Trophoblast cell (in vitro differentiated cells and primary cell): ENCODE data around the gene KRT73.

ENCODE experiments used
- DNase-seq, 2 donors: peaks; one replicate each; pipeline ENCODE4 v3.0.0-alpha.2; 2016
- H2AFZ ChIP-seq: 2 replicates; pipeline ENCODE4 v1.6.1; 2013; ENCODE audit warnings: low read length, moderate library complexity, mild to moderate bottlenecking; ENCODE audit not compliant: insufficient read depth, poor library complexity
- H2AK5ac ChIP-seq: 2 replicates; pipeline ENCODE4 v1.6.1; 2013; ENCODE audit warnings: mild to moderate bottlenecking, low read length
- H2BK120ac ChIP-seq: 2 replicates; pipeline ENCODE4 v1.6.1; 2013; ENCODE audit warnings: low read length, mild to moderate bottlenecking, moderate library complexity; ENCODE audit not compliant: insufficient read depth, poor library complexity
- H2BK12ac ChIP-seq: 2 replicates; pipeline ENCODE4 v1.6.1; 2013; ENCODE audit warnings: mild to moderate bottlenecking, low read length, moderate library complexity
- H2BK5ac ChIP-seq: 2 replicates; pipeline ENCODE4 v1.6.1; 2013; ENCODE audit warnings: low read length, low read depth, moderate library complexity, mild to moderate bottlenecking; ENCODE audit not compliant: poor library complexity
- H3K14ac ChIP-seq: 2 replicates; pipeline ENCODE4 v1.6.1; 2013; ENCODE audit warnings: mild to moderate bottlenecking, low read length
- H3K18ac ChIP-seq: 2 replicates; pipeline ENCODE4 v1.6.1; 2013; ENCODE audit warnings: mild to moderate bottlenecking, low read length
- H3K23ac ChIP-seq: 2 replicates; pipeline ENCODE4 v1.6.1; 2013; ENCODE audit warnings: low read length
- H3K27ac ChIP-seq: 2 replicates; pipeline ENCODE4 v1.5.1; 2013; ENCODE audit warnings: low read depth, mild to moderate bottlenecking, inconsistent platforms, low read length, moderate library complexity
- H3K27me3 ChIP-seq: 2 replicates; pipeline ENCODE4 v1.6.1; 2013; ENCODE audit warnings: inconsistent platforms, mild to moderate bottlenecking, low read length, moderate library complexity; ENCODE audit not compliant: insufficient read depth
- H3K36me3 ChIP-seq, 2 experiments: 1 replicate in 1 of 2; 2 replicates in 1 of 2; pipeline ENCODE4 v1.6.1; 2013; ENCODE audit warnings: low read length in 2 of 2, mild to moderate bottlenecking in 2 of 2, moderate library complexity in 1 of 2; ENCODE audit not compliant: insufficient read depth in 2 of 2, control insufficient read depth in 1 of 2
- H3K4ac ChIP-seq: 2 replicates; pipeline ENCODE4 v1.6.1; 2013; ENCODE audit warnings: low read depth, mild to moderate bottlenecking, low read length, moderate library complexity
- H3K4me1 ChIP-seq, 2 experiments: 1 replicate in 1 of 2; 2 replicates in 1 of 2; pipeline ENCODE4 v1.6.1; 2013; ENCODE audit warnings: low read length in 2 of 2, mild to moderate bottlenecking in 2 of 2, moderate library complexity in 1 of 2; ENCODE audit not compliant: insufficient read depth in 2 of 2, control insufficient read depth in 1 of 2
- H3K4me2 ChIP-seq: 2 replicates; pipeline ENCODE4 v1.6.1; 2013; ENCODE audit warnings: inconsistent platforms, mild to moderate bottlenecking, low read length, moderate library complexity
- H3K4me3 ChIP-seq: 2 replicates; pipeline ENCODE4 v1.5.1; 2013; ENCODE audit warnings: mild to moderate bottlenecking, low read depth, low read length, inconsistent platforms
- H3K79me1 ChIP-seq: one replicate; pipeline ENCODE4 v1.6.1; 2013; ENCODE audit warnings: low read length
- H3K79me2 ChIP-seq: 2 replicates; pipeline ENCODE4 v1.6.1; 2013; ENCODE audit warnings: low read length, mild to moderate bottlenecking; ENCODE audit not compliant: control insufficient read depth, insufficient read depth, poor library complexity
- H3K9ac ChIP-seq: 2 replicates; pipeline ENCODE4 v1.6.1; 2013; ENCODE audit warnings: mild to moderate bottlenecking, low read length
- H3K9me3 ChIP-seq: 2 replicates; pipeline ENCODE4 v1.6.1; 2013; ENCODE audit warnings: low read depth, mild to moderate bottlenecking, control low read depth, inconsistent platforms, low read length; ENCODE audit not compliant: insufficient read depth
- H4K12ac ChIP-seq: 2 replicates; pipeline ENCODE4 v1.6.1; 2013; ENCODE audit warnings: low read depth, mild to moderate bottlenecking, low read length, moderate library complexity
- H4K8ac ChIP-seq: 2 replicates; pipeline ENCODE4 v1.6.1; 2013; ENCODE audit warnings: low read depth, mild to moderate bottlenecking, low read length, moderate library complexity
- H4K91ac ChIP-seq: one replicate; pipeline ENCODE4 v1.6.1; 2013; ENCODE audit warnings: low read depth, mild to moderate bottlenecking, low read length, moderate library complexity
- WGBS: extraction: QIAGEN DNeasy Blood & Tissue Kit; methylation state at CpG from one replicate; pipeline ENCODE4 v1.1.7; 2013; ENCODE audit warnings: missing lambda C conversion rate; ENCODE audit not compliant: insufficient read length, insufficient coverage; ENCODE audit errors: extremely low coverage; 5-methylcytosine and 5-hydroxymethylcytosine counted together

The KRT73 gene

DNA sequence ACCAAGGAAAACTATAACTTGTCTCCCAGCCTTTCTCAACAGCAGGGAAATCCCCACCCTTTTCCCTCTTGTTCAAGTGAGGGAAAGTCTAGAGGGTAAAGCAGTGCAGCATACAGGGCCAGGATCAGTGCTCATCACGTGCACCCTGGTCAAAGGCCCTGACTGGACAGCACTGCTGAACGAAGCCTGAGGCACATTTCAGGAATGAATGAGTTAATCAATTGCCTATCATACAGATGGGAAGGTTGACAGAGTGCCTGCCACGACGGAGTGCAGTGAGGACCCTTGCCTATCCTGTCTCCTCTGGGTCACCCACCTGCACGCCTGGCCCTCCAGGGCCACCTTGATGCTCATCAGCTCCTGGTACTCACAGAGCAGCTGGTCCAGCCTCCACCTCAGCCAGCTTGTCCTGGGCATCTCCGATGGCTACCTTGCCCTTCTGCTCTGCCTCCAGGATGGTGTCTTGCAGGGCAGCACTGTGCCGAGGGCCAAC is 11.7 kb upstream of the KRT73 start:
- Histone ChIP-seq H2BK12ac (no peak overlapping the region), H3K79me2 (no peaks in the 10 kb centered on the region), H3K9ac (no peak overlapping the region), H3K23ac (no peak overlapping the region), H3K9me3 (peaks cover 2% of the 10 kb centered on the region), H3K27me3 (no peaks in the 10 kb centered on the region), H3K4me1 (no peaks in the 10 kb centered on the region), H2AFZ (no peak overlapping the region), H2BK120ac (no peak overlapping the region), H3K4me3 (no peak overlapping the region), H3K4ac (no peak overlapping the region), H4K91ac (no peak overlapping the region), H3K79me1 (no peaks in the 10 kb centered on the region), H3K36me3 (no peaks in the 10 kb centered on the region), H3K18ac (no peak overlapping the region), H3K14ac (no peak overlapping the region), H2BK5ac (no peak overlapping the region), H3K4me2 (no peak overlapping the region), H2AK5ac (no peak overlapping the region), H4K8ac (no peak overlapping the region), H3K27ac (no peak overlapping the region), H4K12ac (no peak overlapping the region)
- no CpG with 5 or more reads among the region's 7 CpGs for WGBS
- DNase-seq = no peak

DNA sequence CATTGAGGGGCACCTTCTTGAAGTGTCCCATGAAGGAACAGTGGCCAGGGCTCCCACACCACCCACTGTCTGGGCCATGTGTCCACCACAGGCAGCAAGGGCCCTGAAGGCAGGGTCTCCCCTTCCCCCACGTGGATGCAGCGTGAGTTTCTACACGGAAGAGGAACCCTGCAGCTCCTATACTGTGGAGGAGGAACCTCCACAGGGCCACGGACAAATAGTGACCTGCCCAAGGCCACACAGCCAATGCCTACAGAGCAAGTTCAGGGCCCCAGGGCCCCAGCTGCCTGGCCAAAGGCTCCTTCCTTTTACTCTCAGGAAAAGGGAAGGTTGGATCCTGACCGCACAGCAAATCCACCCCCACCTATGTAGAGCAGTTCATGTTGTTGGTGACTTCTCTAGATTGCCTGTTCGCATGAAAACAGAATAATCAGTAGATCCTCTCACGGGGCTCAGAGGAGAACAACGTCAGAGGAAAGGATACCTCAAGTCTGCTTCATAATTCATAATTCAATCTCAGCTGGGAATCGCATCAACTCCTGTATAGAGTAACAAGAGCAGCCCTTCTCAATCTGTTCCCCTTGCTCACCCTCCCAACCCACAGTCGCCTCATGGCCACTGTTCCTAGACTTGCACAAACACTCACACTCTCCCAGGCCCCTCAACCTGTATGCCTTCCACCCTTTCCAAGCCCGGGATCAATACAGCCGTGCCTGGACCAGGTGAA is 11.1 kb upstream of the KRT73 start:
- no peak overlapping the region for H4K12ac ChIP-seq
- no peak for DNase-seq
- H3K4me3 ChIP-seq = no peak overlapping the region
- H3K9ac ChIP-seq = no peak overlapping the region
- no peaks in the 10 kb centered on the region for H3K4me1 ChIP-seq
- no peaks in the 10 kb centered on the region for H3K36me3 ChIP-seq
- H4K8ac ChIP-seq = no peak overlapping the region
- H3K14ac ChIP-seq = no peak overlapping the region
- H3K4me2 ChIP-seq = no peak overlapping the region
- H2AFZ ChIP-seq = no peak overlapping the region
- H2BK5ac ChIP-seq = no peak overlapping the region
- WGBS = no CpG with 5 or more reads among the region's 12 CpGs
- no peaks in the 10 kb centered on the region for H3K27me3 ChIP-seq
- no peaks in the 10 kb centered on the region for H3K79me2 ChIP-seq
- no peak overlapping the region for H3K4ac ChIP-seq
- no peak overlapping the region for H3K23ac ChIP-seq
- peaks cover 2% of the 10 kb centered on the region for H3K9me3 ChIP-seq
- no peak overlapping the region for H2AK5ac ChIP-seq
- H3K79me1 ChIP-seq = no peaks in the 10 kb centered on the region
- no peak overlapping the region for H2BK12ac ChIP-seq
- no peak overlapping the region for H2BK120ac ChIP-seq
- H3K27ac ChIP-seq = no peak overlapping the region
- H4K91ac ChIP-seq = no peak overlapping the region
- no peak overlapping the region for H3K18ac ChIP-seq

DNA sequence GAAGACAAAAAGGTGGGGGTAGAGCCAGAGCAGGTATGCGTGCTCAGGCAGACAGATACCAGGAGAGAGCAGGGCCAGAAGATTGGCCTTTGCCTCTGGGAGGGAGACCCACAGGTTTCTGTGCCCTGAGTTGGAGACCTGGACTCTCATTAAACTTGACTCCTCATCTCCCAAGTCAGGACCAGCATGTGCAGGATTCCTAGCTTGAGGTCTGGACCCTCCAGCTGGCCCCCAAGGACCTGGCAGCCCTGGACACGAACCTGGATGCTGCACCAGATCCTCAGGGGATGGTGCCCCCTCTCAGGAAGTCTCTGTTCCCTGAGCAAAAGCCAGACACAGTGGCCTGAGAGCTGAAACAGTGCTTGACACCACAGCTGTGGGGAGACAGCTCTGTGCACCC is 10.5 kb upstream of the KRT73 start:
- Histone ChIP-seq H3K4me2 (no peak overlapping the region), H4K8ac (no peak overlapping the region)

DNA sequence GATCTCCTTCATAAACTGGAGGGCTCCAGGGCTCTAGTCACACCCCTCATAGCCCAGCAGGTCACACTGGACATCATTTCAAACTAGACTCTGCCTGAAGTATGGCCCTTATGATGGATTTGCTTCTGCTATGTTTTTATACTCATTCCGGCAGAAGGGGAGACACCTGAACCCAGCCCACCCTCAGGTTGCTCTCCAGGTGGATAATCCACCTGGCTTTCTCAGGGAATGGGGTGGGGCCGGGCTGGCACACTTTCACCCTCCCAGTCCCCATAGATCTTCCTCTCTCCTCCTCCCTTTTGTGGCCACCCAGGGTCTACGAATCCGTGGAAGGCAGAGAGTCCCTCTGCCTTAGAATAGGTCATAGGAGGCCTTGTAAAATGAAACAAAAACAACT is 9.8 kb upstream of the KRT73 start:
- Histone ChIP-seq H3K4ac (no peak overlapping the region), H2BK120ac (no peak overlapping the region), H4K8ac (no peak overlapping the region), H2AFZ (no peak overlapping the region), H3K79me2 (no peaks in the 10 kb centered on the region), H3K4me2 (no peak overlapping the region), H3K79me1 (no peaks in the 10 kb centered on the region), H3K23ac (no peak overlapping the region), H2BK5ac (no peak overlapping the region), H2BK12ac (no peak overlapping the region), H3K9me3 (no peaks in the 10 kb centered on the region), H4K91ac (no peak overlapping the region), H2AK5ac (no peak overlapping the region), H3K27ac (no peak overlapping the region), H3K4me3 (no peak overlapping the region), H3K14ac (no peak overlapping the region), H3K4me1 (no peaks in the 10 kb centered on the region), H3K27me3 (no peaks in the 10 kb centered on the region), H3K9ac (no peak overlapping the region), H4K12ac (no peak overlapping the region), H3K18ac (no peak overlapping the region), H3K36me3 (no peaks in the 10 kb centered on the region)
- DNase-seq = no peak
- WGBS = no CpG with 5 or more reads among the region's 4 CpGs

More for the DNA sequence above, 10.5 kb upstream of the KRT73 start:
- Histone ChIP-seq H3K18ac (no peak overlapping the region), H3K79me1 (no peaks in the 10 kb centered on the region), H3K4me1 (no peaks in the 10 kb centered on the region), H4K12ac (no peak overlapping the region), H3K27ac (no peak overlapping the region), H2BK5ac (no peak overlapping the region), H2BK12ac (no peak overlapping the region), H3K4me3 (no peak overlapping the region), H2BK120ac (no peak overlapping the region), H2AK5ac (no peak overlapping the region), H3K36me3 (no peaks in the 10 kb centered on the region), H2AFZ (no peak overlapping the region), H3K4ac (no peak overlapping the region), H3K79me2 (no peaks in the 10 kb centered on the region), H3K9ac (no peak overlapping the region), H3K23ac (no peak overlapping the region), H3K9me3 (no peaks in the 10 kb centered on the region), H4K91ac (no peak overlapping the region), H3K14ac (no peak overlapping the region), H3K27me3 (no peaks in the 10 kb centered on the region)
- WGBS = no CpG with 5 or more reads among the region's 2 CpGs
- no peak for DNase-seq
